GM18526 (cell line): ENCODE results near the gene TBX18.

Experiments
- POLR2A ChIP-seq: IDR thresholded peaks from 3 replicates; pipeline ENCODE4 v1.6.1; 2011; ENCODE audit not compliant: insufficient read length; ENCODE audit errors: extremely low read depth

TBX18 gene

GRCh38 chr6:84739866-84740208 is 24.6 kb downstream of the TBX18 start:
- no peak for TF ChIP-seq POLR2A

GRCh38 chr6:84738996-84739865 is 25.2 kb downstream of the TBX18 start:
- TF ChIP-seq POLR2A: no peak

DNA sequence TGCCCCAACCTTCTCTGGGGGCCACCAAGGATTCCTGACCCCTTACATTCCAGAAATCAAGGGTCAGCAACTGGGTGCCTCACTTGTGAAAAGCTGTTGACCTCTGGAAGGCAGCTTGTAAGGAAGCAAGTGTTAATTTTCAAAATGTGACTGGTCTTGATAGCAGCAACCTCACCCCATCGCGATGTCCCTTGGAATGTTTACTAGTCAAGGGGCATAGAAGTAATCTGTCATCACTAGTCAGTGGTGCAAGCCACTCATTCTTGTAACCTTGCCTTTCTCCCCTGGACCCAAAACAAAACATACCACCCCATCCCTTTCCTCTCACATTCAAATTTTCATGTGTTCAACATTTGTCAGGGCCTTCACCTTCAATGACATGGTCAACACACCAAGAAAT is 30.5 kb downstream of the TBX18 start:
- no peak for TF ChIP-seq POLR2A

- no peak for TF ChIP-seq POLR2A
These were observed 32.5 kb downstream of the TBX18 start for GRCh38 chr6:84731901-84732300.

DNA sequence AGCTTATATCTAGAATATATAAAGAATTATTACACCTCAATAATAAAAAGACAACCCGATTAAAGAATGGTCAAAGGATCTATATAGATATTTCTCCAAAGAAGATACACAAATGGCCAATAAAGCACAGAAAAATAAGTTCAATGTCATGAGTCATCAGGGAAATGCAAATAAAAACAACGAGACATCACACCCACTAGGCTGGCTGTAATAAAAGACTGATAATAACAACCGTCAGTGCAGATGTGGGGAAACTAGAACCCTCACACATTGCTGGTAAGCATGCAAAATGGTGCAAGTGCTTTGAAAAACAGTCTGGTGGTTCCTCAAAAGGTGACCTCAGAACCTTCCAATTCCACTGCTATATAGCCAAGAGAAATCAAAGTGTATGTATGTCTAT is 33.0 kb downstream of the TBX18 start:
- no peak for TF ChIP-seq POLR2A

DNA sequence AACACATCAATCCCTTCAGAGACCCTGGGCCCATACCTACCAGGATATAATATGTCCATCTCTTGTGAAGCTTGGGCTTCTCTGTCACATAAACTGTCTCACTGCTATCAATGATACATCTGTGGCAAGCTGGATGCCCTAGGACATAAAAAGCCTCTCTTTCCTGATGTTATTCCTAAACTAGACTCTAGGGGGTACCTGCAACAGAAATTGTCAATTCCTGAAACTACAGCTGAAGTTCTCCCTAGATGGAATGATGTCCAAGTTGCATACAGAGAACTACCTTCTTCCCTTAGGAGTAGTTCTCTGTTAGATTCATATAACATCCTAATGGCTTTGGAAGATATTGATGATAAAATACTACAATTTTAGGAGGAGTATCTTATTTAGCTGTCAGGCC is 35.8 kb downstream of the TBX18 start:
- TF ChIP-seq POLR2A: no peak

DNA sequence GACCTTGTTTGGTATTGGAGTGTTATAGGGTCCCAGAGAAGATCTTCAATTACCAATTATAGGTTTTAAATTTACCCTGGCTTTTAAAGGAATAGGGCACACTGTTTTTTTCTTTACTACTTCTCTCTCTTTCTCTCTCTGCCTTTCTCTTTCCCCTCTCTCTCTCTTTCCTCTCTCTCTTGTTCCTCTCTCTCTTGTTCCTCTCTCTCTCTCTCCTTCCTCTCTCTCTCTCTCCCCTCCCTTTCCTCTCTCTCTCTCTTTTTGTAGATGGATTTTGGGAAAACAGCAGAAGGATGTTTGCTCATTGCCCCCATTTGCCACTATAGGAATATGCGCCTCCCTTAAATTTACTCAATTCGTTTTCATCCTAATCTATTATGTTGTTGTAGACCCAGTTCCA is 45.2 kb downstream of the TBX18 start:
- no peak for TF ChIP-seq POLR2A

GRCh38 chr6:84718038-84718955 is 46.1 kb downstream of the TBX18 start:
- TF ChIP-seq POLR2A: no peak

GRCh38 chr6:84709121-84709520 is 55.3 kb downstream of the TBX18 start:
- TF ChIP-seq POLR2A: no peak

- no peak for TF ChIP-seq POLR2A
These were observed 57.2 kb downstream of the TBX18 start for GRCh38 chr6:84707171-84707570.

GRCh38 chr6:84696166-84696565 is 68.2 kb downstream of the TBX18 start:
- no peak for TF ChIP-seq POLR2A

- no peak for TF ChIP-seq POLR2A
These were observed 72.3 kb downstream of the TBX18 start for GRCh38 chr6:84691978-84692623.

- no peak for TF ChIP-seq POLR2A
These were observed 76.1 kb downstream of the TBX18 start for GRCh38 chr6:84688141-84688873.

DNA sequence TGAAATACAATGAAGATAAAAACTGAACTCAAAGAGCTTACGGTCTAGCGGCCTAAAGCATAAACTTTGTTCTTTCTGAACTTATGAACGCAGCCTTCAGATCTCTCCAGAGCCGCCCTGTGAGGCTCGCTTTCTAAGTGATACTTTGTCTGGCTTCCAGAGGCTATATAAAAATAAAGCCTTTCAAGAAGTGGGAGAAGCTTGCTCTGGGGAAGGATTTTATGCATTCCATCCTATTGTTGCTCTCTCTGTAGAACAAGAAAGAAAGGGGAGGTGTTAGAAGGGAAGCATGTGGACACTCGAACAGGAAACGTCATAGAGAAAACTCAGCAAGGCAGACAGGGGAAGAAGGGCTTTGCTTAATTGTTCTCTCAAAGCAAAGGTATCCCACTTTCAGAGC is 77.0 kb downstream of the TBX18 start:
- TF ChIP-seq POLR2A: no peak

DNA sequence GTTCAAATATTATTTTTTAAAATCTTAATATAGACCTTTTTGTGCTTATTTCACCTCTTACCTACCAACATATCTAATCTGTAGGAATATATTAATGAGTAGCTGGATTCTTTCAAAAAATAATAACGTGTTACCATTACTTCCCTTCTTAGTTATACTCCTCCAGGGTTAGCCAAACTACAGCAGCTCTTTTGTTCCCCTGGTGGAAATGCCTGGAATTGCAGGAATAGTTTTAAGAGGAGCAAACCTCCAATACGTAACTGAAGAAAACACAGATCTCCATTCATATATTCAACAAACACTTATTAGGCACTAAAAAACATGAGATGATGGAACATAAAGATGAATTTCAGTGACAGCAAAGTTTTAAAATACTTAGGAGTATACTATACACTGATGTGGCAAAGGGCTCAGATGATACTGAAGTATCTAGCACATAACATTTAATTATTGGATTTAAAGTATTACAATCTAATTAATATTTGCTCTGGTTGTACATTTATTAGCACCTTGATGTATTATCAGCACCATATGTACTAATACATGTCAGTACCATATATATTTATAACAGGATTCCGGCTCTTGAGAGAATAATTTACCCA is 78.3 kb downstream of the TBX18 start:
- no peak for TF ChIP-seq POLR2A
